AG08396 (cell line): ENCODE measurements around the gene NPDC1.
"Not testable (repeated sequence)": the region's sequence is repeated elsewhere in the genome, so short reads cannot be mapped to it uniquely, and the experiment has no call there.

ENCODE experiments used
- DNase-seq: peaks from one replicate; pipeline ENCODE4 v3.0.0; 2012; ENCODE audit warnings: low spot score, mixed read lengths

Gene NPDC1

DNA sequence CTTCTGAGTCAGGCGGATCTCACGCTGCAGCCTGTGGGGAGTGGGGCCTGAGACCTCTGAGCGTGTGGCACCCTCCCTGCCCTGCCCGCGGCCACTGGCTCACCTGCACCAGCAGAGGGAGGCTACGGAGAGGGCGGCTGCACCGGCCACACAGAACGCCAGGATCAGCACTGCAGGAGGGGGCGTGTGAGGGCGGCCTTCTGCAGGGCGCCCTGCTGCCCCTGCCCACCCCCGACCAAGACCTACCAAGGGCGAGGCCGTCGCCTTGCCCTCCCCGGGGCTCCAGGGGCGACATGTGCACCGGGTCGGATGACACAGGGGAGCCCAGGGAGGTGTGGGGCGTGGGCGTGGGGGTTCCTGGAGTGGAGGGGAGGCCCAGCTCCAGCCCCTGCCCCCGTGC lies 5.4 kb downstream of the NPDC1 start:
- no peak for DNase-seq

DNA sequence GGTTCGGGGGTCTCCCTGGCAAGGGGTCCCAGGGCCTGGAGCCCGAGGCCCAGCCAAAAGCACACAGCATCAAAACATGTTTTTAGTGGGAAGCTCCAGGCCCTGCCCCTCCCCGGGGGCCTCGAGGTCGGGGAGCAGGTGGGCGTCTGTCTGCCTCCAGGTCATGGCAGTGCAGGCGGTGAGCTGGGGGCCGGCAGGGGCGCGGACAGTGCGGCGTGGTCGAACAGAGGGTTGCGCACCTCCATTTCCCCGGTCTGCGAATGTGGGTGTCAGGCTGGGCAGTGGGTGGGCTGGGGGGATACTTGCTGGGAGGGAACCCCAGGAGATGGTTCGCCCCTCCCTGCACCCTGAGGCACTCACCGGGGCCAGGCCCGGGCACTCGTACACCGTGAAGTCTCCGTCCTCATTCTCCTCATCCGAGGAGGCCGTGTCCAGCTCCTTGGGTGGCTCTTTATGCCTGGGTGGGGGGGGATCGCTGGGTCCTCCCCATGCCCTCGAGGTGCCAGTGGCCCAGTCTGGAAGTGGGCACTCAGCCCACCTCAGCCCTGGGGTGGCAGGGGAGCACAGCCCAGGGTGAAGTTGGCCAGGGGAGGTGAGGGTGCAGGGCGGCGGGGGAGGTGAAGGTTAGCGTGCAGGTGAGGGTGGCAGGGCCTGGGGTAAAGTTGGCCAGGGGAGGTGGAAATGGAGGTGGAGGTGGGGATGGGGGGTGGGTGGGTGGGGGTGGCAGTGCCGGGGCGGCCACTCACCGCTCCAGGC lies 6.2 kb downstream of the NPDC1 start:
- no peak for DNase-seq

DNA sequence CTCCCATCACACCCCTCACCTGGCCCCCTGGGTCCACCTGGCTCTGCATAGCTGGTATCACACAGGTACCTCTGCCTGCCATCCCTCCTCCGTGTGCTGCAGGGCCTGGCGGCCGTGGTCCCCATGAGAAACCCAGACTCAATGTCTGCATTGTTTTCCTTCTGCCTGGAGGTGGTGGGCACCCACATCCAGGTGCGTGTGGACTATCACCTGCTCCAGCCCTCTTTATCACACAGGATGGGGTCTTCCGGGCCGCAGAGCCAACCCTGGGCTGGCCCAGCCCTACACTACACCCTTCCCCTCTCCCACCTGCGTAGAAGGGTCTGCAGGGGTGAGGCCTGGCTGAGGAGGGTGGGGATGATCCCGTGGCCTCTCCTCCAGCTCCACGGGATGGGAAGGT lies 7.1 kb downstream of the NPDC1 start:
- DNase-seq = no peak

DNA sequence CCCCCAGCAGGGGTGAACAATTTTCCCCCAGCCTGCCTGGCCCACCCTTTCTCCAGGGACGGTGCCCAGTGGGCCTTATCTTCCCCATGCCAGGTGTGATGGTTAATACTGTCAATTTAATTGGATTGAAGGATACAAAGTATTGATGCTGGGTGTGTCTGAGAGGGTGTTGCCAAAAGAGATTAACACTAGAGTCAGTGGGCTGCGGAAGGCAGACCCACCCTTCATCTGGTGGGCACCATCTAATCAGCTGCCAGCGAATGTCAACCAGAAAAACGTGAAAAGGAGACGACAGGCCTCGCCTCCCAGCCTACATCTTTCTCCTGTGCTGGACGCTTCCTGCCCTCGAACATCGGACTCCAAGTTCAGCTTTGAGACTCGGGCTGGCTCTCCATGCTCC lies 8.5 kb downstream of the NPDC1 start:
- no peak for DNase-seq

DNA sequence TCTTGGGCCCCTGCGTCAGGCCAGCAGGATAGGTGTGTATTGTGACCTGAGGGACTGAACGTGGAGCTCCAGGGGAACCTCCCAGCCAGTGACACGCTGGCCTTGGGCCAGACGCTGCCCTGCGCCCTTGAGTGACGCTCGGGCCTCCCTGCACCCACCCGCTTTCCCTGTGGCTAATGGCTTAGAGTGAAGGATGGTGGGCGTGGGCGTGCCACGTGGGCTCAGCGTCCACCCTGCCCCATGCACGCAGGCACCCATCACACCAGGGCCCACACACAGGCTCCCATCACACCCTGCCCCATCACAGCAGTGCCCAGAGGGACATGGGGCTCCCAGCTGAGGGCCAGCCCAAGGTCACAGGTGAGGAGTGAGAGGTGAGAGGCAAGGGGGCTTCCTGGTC lies 8.9 kb downstream of the NPDC1 start:
- DNase-seq = no peak

DNA sequence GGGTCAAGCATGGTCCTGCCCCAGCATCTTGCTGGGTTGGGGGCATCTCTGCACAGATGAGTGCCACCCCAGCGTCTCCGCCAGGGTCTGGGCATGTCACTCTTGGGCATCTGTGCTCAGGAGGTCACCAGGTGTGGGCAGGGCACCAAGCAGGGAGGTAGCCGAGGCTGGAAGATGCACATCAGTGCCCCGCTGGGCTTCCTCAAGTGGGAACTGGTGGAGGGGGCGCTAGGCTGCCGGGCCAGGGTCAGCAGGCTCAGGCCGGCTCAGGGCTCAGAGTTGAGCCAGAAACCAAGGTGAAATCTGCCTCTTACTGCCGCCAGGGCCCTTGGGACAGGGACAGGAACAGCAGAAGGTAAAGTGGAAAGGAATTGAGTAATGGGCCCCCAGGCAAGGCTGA lies 10.0 kb downstream of the NPDC1 start:
- DNase-seq = no peak

DNA sequence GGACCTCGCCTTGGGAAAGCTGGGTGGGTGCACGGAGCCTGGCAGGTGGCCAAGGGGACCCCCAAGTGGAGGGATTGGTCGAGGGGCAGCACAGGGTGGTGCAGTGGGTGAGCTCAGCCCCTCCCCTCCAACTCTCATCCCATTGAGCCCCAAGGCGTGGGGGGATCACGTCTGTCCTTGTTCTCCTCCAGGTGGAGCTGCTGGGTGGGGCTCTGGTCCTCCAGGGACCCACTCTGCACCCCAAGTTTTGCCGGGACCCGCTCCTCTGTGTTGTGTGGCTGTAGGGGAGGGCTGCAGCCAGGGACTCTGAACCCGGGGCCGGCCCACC lies 10.5 kb downstream of the NPDC1 start:
- no peak for DNase-seq

DNA sequence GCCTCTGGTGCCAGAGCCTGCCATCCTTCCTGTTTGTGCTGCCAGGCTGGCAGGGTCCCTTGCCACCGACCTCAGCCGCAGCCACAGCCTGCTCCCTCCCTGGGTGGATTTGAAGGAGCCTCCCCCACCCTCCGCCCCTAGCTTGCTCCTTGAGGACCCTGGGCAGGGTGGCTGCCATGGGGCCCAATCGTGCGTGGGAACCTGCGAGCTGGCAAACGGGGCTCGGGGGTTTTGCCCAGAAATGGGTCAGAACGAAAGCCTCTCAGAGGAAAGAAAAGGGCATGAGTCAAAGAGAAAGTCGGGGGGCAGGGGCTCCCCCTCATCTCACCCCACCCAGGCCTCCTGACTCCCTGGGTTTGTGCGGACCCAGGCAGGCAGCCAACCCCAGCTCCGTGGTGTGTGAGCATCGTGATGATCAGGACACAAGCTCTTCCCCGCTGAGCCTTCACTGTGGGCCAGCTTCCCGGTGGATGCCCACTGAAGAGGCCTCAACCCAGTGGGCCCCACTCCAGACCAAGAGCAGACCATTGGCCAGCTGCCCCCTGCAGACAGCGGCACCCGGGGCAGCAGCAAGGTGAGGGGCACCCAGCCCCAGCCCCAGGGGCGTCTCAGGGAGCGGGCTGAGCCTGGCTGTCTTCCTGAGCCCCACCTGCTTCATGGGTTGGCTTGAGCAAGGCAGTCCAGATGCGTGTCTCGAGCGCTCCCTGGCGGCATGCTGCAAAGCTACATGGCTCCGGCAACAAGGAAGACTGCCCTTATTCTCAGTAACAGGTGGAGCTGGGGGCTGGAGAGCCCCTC lies 11.1 kb downstream of the NPDC1 start:
- DNase-seq = peak; percentile 92

DNA sequence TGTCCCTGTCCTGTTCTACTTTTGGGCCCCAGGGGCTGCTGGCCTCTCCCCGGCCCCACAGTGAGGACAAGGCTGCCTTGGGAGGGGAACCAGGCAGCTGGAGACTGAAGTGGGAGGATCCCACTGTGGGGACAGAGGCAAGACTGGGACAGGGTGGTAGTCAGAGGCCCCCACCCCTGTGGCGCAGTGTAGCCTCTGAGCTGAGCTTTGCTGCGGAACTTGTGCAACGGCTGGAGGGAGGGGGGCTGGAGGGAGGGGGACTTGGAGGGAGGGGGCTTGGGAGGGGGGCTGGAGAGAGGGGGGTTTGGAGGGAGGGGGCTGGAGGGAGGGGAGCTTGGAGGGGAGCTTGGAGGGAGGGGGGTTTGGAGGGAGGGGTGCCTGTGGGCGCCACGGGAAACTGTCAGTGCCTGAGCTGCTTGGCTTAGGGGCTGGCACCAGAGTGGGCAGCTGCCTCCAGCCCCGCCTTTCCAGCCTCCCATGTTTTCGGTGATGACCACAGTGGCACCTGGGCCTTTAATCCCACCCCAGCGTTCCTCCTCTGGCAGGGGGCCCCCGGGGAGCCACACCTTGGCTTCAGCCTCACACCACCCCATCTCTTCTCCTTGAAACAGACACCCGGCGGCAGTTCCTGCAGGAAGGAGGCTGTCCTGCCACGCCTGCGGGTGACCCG lies 11.8 kb downstream of the NPDC1 start:
- no peak for DNase-seq

DNA sequence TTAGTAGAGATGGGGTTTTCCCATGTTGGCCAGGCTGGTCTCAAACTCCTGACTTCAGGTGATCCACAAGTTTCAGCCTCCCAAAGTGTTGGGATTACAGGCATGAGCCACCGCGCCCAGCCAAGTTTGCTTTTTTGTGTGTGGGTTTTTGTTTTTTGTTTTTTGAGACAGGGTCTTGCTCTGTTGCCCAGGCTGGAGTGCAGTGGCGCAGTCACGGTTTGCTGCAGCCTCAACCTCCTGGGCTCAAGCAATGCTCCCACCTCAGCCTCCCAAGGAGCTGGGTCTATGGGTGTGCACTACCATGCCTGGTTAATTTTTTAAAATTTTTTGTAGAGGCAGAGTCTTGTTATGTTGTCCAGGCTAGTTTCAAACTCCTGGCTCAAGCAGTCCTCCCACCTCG lies 12.5 kb downstream of the NPDC1 start:
- not testable (repeated sequence) for DNase-seq

DNA sequence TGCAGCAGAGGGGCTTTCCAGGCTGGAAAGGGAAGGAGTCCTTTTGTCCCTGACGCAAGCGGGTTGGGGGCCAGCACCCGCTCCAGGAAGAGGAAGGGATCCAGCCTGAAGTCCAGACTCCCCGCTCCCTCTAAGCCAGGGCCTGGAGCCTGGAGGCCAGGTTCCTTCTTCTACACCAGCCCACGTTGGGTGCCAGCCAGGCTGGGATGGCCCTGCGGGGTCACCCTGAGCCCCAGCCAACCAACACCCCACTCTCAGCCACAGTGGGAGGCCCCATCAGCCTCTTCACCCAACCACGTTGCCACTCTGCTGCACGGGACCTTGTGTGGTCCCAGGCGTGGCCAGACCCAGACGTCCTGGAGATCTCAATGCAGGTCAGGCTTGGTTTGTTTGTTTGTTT lies 13.1 kb downstream of the NPDC1 start:
- DNase-seq = no peak

DNA sequence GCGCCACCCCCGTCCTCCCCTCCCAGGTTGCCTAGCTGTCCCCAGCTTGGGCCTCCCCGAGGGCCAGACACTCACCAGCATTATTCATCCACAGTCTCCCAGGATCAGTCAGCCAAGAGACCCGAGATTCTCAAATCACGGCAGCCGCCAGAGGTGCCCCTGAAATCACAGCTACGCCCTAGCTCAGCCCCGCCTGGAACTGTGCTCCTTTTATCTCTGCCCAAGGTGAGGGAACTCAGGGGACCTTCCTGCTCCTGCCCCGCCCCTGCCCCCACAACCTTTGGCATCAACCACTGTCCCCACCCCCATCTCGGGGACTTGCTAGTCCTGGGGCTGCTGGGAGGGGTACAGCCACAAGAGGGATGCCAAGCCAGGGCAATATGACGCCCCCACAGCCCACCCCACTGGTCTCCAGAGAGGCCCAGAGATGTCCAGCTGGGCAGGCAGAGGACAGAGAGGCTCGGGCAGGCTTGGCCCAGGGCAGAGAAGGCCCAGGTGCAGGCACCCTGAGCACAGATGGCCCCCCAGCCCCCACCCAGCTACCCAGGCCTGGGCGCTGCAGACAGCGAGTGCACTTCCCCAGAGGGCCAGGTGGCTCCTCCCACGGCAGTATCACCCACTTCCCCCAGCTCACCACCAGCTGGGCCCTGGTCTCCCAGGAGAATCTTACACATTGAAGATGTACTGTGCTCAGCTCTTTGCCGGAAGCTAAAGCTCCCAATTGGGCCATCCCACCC lies 13.9 kb downstream of the NPDC1 start, which contains the start of gene FUT7:
Gene FUT7, minus strand, starts transcription at position 185 of the 737 bp plus-strand sequence. Its CDS starts 97 bp downstream, at position 88.
- DNase-seq = no peak

DNA sequence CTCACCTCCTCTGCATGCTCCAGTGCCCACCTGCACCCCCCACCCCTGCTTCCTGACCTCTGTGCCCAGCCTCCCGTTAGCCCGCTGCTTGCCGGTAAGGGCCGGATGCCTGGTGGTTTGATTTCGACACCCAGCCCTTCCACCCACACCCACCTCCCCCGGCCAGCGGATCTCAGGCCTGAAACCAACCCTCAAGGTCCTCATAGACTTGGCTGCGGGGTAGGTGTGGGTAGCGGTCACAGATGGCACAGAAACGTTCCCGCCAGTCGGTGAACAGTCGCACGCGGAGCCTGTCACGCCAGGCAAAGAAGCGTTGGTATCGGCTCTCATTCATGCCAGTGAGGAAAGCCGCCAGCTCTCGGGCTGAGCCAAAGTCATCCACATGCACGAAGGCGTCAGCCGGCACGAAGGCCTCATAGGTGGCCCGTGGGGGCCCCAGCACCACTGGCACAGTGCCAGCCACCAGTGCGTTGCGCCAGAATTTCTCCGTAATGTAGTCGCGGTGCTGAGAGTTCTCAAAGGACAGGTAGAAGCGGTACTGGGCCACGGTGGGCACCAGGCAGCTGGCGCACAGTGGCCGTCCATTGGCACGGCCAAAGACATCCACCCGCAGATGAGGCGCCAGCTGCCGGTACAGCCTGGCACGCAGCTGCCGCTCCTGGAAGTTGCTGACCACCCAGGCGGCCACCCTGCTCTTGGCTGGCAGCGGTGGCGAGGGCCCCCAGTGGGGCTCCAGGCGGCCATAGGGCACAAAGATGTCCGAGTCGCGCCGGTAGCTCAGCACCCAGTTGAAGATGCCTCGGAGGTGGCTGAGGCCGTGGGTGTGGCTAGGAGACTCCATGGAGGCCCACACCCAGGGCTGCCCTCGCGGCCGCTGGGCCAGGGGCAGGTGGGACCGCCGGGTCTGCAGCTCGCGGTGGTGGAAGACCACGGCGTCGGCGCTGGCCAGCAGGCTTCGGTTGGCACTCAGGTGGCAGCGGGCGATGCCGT lies 15.1 kb downstream of the NPDC1 start:
- no peak for DNase-seq

DNA sequence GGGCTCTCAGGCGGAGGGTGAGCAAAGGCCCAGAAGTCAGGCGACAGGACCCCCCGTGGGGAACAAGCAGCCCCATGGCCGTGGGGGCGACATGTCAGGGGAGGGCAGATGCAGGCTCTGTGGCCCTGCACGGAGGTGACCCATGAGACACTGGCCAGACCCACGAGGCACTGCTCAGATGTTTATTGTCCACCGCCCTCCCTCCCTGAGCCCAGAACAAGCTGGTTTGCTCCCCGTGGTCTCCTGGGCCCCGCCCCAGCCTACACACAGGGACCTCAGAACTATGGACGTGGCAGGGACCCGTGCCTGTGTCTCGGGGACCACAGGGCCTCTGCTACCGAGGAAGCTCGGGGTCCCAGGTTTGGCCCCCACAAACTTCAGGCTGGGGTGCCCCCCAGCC lies 16.0 kb downstream of the NPDC1 start:
- no peak for DNase-seq

DNA sequence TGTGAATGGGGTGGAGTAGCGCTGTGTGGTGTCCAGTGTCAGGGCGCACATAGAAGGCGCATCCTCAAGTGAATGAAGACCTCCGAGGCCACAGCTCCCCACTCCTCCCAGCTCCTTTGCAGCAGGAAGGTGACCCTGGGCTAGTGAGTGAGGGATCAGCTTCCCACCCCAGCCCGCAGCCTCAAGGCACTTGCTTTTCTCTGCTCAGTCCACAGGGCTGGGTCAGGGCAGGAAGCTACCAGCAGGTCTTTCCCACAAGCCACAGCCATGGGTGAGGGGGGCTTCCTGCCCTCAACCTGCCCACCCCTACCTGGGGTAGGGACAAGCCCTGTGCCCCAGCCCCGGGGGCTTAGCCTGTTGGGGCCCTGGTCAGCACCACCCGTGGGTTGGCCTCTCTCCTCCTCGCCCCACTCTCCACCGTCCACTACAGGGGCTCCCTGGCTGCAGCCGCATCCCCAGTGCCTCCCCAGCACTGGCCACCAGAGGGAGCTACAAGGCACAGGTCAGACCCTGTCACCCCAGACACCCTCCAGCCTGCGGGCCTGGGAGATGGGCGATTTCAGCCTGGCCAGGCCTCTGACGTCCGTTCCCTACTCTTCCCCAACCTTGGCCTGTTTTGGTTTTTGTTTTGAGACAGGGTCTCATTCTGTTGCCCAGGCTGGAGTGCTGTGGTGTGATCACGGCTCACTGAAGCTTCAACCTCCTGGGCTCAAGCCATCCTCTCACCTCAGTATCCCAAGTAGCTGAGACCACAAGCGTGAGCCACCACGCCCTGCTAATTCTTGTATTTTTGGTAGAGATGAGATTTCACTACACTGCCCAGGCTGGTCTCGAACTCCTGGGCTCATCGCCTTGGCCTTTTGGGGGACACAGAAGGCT lies 16.7 kb downstream of the NPDC1 start:
- peak; percentile 84 for DNase-seq

DNA sequence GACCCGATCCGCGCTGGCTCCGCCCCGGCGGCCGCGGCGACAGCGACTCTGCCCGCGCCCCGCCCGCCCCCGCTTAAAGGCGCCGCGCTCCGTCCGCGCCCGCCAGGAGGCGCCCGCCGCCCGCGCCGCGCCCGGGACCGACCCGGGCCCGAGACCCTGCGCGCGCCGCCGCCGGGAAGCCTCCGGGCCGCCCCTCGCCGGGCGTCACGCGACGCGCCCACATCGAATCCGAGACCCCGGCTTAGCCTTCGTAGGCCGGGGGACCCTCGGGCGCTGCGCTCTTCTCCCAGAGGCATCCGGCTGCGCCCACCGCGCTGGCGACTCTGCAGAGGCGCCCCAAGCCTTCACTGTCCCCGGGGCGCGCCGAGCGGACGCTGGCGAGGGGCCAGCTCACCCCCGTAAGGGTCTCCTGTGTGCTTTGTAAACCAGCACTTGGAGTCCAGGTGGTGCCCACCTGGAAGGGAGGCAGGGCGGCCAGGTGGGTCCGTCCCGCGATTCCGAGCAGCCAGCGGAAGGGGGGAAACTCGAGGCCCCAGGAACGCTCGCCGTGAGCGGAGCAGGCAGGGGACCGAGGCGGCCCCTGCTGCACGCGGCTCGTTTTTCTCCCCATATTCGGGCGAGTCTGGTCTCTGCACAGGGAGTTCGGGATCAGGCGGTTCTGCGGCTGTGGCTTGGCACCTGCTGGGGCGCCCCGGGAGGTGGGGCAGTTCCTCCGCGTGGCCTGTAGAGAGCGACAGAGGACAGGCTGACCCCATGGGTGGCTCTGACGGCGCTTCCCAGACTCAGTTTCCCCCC lies 17.5 kb downstream of the NPDC1 start:
- DNase-seq = peak; percentile 85

DNA sequence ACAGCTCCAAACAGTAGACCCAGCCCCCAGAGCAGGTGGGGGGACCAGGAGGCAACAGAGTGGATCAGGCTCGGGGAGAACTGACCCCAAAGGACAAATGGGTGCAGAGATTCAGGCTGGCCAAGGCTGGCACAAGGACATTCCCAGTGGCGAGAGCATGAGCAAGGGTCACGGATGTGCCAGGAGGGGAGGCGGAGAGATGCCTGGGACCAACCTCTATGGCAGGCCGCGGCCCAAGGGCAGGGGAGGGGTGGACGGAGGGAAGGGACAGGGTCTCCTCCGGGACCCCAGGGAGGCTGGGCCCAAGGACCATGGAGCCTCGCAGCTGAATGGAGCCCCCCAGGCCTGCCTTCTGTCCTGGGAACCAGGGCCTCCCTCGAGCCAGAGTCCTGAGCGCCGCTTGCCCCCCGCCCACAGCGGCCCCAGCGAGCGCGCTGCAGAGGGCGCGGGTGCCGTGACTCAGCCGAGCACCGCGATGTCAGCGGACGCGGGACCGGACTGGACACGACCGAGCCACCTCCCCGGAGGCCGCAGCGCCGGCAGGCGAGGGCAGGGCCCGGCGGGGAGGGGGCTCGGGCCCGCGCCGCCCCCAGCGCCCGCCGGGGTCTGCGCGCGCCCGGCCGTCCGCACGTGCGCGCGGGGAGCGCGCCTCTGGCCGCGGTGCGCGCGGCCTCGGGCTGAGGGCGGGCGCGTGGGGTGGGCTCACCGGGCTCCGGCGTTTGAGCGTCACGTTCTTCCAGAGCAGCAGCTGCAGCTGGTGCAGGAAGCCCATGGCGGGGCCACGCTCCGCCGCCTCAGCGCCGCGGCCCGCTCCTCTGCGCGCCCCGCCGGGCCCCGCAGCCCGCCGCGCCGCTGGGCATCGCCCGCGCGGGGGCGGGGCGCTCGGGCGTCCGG lies 18.4 kb downstream of the NPDC1 start, which contains the start of gene ABCA2:
Gene ABCA2, minus strand, starts transcription at position 869 of the 894 bp plus-strand sequence. Its CDS starts 97 bp downstream, at position 772.
- DNase-seq = peak; percentile 58

DNA sequence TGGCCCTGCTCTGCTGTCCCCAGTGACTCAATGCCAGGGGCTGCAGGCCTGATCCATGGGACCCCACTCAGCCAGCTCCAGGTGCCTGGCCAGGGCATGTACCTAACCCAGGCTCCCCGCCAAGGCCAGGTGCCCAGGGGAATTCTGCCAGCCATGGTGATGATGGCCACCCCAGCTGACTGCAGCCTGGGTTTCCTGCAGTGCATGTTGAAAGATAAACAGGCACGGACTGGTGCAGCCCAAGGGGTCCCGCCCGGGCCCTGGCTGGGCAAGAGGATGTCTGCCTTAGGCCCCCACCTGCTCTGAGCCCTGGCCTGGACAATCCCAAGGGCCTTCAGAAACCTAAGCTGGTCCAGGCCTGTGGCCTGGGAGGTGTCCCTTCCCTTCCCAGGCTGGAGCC lies 19.1 kb downstream of the NPDC1 start:
- DNase-seq = no peak
